Hindlimb muscle (tissue), 1 donor: ENCODE results near the gene C1orf35. TPM values are rescaled to one million over a fixed set of nuclear protein-coding genes. Genes with fewer than 3 reads are reported as not detected.
"Not testable (repeated sequence)": the region's sequence is repeated elsewhere in the genome, so short reads cannot be mapped to it uniquely, and the experiment has no call there.

Experiments
- DNase-seq: peaks from one replicate; pipeline ENCODE4 v3.0.0-alpha.2; 2013
- polyA plus RNA-seq: library from polyadenylated mRNA; unstranded; fragments of 120-200 nt; gene quantifications from one replicate; pipeline ENCODE4 v1.2.1, GENCODE V29; 2013; ENCODE audit not compliant: insufficient read length

The C1orf35 gene
- polyA plus RNA-seq, 1 donor = 15.5 TPM

GRCh38 chr1:228142155-228142691 is 39.1 kb upstream of the C1orf35 start:
- no peak for DNase-seq

- DNase-seq = no peak
Measured at GRCh38 chr1:228141226-228142044, 38.3 kb upstream of the C1orf35 start.

- DNase-seq = no peak
Measured at GRCh38 chr1:228140724-228141225, 37.6 kb upstream of the C1orf35 start.

- peak; percentile 97 for DNase-seq
Measured at GRCh38 chr1:228139931-228140723, 37.0 kb upstream of the C1orf35 start, which contains the start of gene GUK1. Gene GUK1, plus strand, starts transcription at chr1:228140279. Its CDS starts 24 bp downstream, at chr1:228140303.

- DNase-seq = no peak
Measured at GRCh38 chr1:228139406-228139930, 36.3 kb upstream of the C1orf35 start.

- DNase-seq = no peak
Measured at GRCh38 chr1:228136901-228137300, 33.8 kb upstream of the C1orf35 start.

- no peak for DNase-seq
Measured at GRCh38 chr1:228134591-228134990, 31.5 kb upstream of the C1orf35 start.

- DNase-seq = no peak
Measured at GRCh38 chr1:228131766-228132165, 28.6 kb upstream of the C1orf35 start.

GRCh38 chr1:228125185-228125584 is 22.1 kb upstream of the C1orf35 start:
- no peak for DNase-seq

GRCh38 chr1:228123505-228123904 is 20.4 kb upstream of the C1orf35 start:
- no peak for DNase-seq

- DNase-seq = no peak
Measured at GRCh38 chr1:228122921-228123441, 19.9 kb upstream of the C1orf35 start.

- DNase-seq = no peak
Measured at GRCh38 chr1:228120857-228121489, 17.8 kb upstream of the C1orf35 start.

- DNase-seq = no peak
Measured at GRCh38 chr1:228120351-228120750, 17.2 kb upstream of the C1orf35 start.

- no peak for DNase-seq
Measured at GRCh38 chr1:228118040-228118439, 14.9 kb upstream of the C1orf35 start.

GRCh38 chr1:228117335-228117734 is 14.2 kb upstream of the C1orf35 start:
- DNase-seq = no peak

- no peak for DNase-seq
Measured at GRCh38 chr1:228114827-228115226, 11.7 kb upstream of the C1orf35 start.

GRCh38 chr1:228112617-228113016 is 9.5 kb upstream of the C1orf35 start:
- no peak for DNase-seq

GRCh38 chr1:228112167-228112566 is 9.0 kb upstream of the C1orf35 start:
- DNase-seq = no peak

- DNase-seq = not testable (repeated sequence)
Measured at GRCh38 chr1:228111315-228111714, 8.2 kb upstream of the C1orf35 start.

GRCh38 chr1:228110556-228110955 is 7.4 kb upstream of the C1orf35 start:
- no peak for DNase-seq

- DNase-seq = no peak
Measured at GRCh38 chr1:228109962-228110488, 6.9 kb upstream of the C1orf35 start.
